H4 (cell line): ENCODE data around the gene POTEF. TPM values are rescaled to one million over a fixed set of nuclear protein-coding genes. Genes with fewer than 3 reads are reported as not detected.
"Not testable (repeated sequence)": the region's sequence is repeated elsewhere in the genome, so short reads cannot be mapped to it uniquely, and the experiment has no call there.

Source experiments
- DNase-seq: peaks from one replicate; pipeline ENCODE4 v3.0.0-alpha.2; 2015; ENCODE audit warnings: low spot score
- total RNA-seq: library from RNA; depleted of rRNA; stranded (reverse); fragments of >200 nt; shearing (Covaris generic); gene quantifications from 2 replicates; pipeline ENCODE4 v1.2.3, GENCODE V29; 2014; rRNA removed

The POTEF gene
- total RNA-seq, 1 experiment from 2014 or later = 1.9 TPM

DNA sequence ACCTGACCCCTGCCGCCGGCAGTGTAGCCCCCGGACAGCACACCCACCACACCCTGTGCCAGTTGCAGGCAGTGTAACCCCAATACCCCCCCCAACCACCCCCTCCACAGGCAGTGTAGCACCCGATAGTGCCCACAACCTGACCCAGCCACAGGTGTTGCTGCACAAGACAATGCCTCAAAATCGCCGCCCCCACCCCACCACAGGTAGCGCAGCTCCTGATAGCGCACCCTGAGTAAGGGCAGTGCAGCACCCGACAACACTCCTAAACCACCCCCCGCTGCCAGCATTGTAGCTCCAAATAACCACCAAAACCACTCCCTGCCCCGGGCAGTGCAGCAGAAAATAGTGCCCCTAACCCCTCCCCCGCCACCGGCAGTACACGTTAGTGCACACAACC is 558 bp downstream of the POTEF start:
- DNase-seq = not testable (repeated sequence)

DNA sequence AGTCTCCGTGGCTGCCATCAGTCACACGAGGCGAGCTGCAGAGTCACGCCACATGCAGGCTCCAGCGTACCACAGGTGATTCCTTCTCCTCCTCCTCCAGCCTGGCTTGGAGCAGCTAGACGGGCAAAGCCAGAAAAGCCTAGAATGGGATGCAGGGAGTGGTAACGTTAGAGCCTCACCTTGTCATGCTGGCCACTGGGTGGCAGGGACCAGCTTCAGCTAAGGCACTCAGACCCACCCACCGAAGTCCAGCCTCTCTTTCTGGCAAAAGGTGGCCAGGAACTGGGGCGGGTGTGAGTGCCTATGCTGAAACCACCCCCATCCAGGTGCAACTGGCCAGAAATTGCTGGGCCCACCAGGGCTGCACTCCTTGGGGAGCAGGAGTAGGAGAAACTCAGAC is 1.3 kb downstream of the POTEF start:
- DNase-seq = not testable (repeated sequence)

DNA sequence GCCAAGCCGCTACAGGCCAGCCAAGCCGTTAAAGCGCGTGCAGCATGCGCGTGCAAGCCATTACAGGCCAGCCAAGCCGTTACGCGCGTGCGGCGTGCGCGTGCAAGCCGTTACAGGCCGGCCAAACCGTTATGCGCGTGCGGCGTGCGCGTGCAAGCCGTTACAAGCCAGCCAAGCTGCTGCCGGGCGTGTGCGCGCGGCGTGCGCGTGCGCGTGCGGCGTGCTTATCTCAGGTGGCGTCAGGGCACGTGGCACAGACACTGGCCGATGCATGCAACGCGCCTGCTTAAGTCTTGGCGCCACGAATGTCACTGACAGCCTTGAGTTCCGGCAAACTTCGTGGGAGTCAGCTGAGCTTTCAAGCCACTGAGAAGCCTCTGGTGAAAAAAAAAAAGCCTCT is 8.1 kb downstream of the POTEF start:
- not testable (repeated sequence) for DNase-seq

DNA sequence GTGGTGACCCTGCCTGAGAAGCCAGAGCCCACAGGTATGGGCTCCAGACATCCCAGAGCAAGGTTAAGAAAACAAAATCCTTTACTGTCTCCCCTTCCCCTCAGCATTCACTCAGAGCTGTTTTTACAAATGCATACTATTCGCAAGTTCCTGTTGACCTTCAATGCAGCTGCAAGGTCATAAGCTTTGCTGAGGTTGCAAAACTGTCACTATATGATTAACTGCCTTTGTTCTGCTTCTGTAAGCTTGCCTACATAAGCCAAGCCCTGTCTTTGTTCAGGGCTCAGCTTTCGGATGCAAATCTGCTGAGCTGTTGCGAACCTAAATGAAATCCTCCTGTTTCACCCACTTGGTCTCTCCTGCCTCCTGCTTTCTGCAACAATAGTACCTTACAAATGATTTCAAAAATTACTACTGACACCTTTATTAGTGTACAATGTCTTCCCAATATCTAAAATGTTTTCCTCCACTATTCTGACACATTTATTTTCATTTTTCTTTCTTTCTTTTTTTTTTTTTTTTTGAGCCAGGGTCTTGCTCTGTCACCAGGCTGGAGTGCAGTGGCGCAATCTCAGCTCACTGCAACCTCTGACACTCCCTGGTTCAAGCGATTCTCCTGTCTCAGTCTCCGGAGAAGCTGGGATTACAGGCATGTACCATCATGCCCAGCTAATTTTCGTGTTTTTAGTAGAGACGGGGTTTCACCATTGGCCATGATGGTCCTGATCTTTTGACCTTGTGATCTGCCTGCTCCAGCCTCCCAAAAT is 26.2 kb downstream of the POTEF start:
- not testable (repeated sequence) for DNase-seq

DNA sequence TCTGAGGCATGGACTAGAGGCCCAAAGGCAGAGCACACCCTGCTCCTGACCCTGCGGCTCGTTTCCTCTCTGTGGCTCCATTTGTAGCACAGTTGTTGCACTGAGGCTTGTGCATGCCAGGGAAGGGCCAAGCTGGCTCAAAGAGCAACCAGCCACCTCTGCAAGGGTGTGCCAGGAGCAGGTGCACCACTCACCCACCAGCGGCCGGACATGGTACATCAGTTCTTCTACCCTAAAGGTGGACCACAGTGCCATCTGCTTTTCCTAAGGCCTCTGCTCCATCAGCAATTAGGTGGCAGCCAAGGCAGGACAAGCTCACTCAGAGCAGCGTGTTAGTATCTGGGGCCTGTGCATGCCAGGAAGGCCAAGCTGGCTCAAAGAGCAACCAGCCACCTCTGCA is 66.4 kb downstream of the POTEF start:
- not testable (repeated sequence) for DNase-seq

DNA sequence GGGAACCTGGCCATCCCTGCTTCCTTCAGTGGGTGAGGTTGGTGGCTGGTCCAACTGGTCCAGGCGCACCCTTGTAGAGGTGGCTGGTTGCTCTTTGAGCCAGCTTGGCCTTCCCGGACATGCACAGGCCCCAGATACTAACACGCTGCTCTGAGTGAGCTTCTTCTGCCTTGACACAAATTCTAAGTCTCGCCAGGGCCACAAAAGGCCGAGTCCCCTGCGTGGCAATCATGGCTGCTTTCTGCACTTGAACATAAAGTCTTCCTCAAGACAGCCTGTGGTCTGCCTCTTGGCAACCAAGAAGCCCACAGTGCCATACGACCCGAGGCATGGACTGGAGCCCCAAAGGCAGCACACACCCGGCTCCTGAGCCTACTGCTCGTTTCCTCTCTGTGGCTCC is 69.0 kb downstream of the POTEF start:
- DNase-seq = not testable (repeated sequence)

DNA sequence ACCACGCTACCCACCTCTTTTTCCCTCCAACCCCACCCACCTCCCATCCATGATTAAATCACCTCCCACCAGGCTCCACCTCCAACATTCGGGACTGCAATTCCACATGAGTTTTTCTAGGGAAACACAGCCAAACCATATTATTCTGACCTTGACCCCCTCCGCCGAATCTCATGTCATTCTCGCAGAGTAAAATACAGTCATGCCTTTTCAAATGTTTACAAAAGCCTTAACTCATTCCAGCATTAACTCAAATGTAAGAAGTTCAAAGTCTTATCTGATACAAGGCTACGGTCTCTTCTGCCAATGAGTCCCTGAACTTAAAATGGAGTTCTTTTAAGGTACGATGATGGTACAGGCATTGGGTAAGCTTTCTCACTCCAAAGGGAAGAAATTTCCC is 72.7 kb downstream of the POTEF start:
- not testable (repeated sequence) for DNase-seq

DNA sequence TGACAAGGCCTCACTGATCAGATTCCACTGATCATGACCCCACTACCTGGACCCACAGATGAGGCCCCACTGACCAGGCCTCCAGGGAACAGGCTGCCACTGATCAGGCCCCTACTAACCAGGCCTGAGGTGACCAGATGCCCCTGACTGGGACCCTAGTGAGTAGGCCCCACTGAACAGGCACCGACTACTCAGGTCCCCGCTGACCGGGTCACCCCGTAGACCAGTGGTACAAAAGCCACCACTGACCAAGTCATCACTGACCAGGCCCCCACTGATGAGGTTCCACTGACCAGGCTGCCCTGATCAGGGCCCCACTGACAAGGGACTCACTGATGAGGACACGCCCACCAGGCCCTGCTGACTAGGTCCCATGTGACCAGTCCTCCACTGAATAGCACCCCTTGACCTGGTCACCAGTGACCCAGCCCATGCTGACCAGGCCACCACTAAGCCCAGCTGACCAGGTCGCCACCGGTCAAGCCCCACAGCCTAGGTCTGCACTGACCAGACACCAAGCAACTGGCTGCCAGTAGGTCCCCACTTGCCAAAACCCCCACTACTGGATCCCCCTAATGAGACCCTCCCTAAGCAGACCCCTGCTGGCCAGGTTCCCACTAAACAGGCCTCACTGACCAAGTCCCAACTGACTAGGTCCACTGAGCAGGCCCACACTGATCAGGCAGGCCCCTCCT is 75.7 kb downstream of the POTEF start:
- DNase-seq = not testable (repeated sequence)

DNA sequence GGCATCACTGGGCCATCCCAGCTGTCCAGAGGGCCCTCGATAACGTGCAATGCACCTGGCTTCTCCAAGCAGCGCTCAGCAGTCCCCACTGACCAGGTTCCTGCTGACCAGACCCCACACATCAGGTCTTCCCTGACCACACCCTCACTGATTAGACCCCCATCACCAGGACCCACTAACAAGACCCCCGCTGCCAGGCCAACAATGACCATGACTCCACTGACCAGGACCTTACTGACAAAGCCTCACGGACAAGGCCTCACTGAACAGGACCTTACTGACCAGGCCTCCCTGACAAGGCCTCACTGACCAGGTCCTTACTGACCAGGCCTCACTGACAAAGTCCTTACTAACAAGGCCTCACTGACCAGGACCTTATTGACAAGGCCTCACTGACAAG is 76.6 kb downstream of the POTEF start:
- not testable (repeated sequence) for DNase-seq

DNA sequence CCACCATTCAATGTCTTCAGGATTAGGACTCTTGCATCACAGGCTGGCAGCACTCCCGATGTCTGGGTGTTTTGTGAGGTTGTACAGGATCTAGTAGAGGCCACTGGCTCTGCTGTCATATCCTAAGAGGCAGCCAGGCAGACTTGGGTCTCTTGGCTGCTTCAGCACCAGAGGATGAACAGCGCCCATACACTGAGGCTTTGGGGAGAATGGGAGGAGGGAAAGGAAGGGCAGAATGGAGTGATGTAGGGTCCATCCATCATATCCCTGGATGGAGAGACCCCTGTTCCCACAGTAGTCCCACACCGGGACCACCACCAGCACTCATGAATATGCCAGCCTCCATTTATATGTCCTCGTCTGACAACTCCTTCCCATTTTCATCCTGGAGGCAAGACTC is 80.6 kb downstream of the POTEF start:
- not testable (repeated sequence) for DNase-seq

DNA sequence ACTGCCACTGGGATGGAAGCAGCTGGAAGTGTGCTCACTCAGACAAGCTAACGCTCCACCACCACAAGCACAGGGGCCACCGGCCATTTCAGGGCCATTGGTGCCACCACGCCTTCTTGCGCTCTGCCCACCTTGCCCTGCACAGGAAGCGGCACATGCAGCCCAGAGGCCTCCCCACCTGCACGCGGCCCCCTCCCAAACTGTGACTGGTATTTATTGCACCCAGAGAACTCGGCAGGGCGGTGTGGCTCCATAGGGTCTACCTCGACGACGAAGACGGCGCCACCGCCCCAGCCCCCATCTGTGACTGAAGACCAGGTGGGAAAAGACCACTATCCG is 90.8 kb downstream of the POTEF start:
- DNase-seq = not testable (repeated sequence)

DNA sequence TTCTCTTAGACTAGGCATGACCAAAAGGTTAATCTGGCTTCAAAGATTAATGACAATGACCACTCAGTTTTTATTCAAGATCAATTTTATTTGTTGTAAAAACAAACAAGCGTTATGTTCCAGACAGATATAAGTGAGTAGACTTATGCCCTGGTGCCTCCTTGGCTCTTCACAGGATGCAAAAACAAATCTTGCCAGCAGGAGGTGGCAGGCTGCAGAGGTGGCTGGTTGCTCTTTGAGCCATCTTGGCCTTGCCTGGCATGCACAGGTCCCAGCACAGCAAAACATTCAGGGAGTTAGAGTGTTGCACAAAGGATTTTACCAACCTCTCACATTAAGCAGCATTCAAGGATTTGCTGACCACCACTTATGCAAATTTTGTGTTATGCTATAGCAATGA is 103.1 kb downstream of the POTEF start:
- not testable (repeated sequence) for DNase-seq

Other genes with a start within 250 kb of the POTEF start
- gene RAB6C, start 149.6 kb downstream of the POTEF start, total RNA-seq = not detected in 2 replicates
- 13.7 and 49.5 TPM in 2 replicates for gene CCDC74B, start 15.9 kb upstream of the POTEF start, total RNA-seq
- gene SMPD4, start 52.4 kb upstream of the POTEF start, total RNA-seq = 17.8 and 20.6 TPM in 2 replicates
- 92.1 and 193 TPM in 2 replicates for gene MZT2B, start 53.0 kb upstream of the POTEF start, total RNA-seq
- gene TUBA3E, start 69.2 kb upstream of the POTEF start, total RNA-seq = 0.10 TPM in 1 of 2 replicates, not detected in the other
- 110 and 112 TPM in 2 replicates for gene IMP4, start 213.7 kb upstream of the POTEF start, total RNA-seq
- 14.1 and 15.7 TPM in 2 replicates for gene PTPN18, start 226.8 kb upstream of the POTEF start, total RNA-seq